ENCODE measurements around the gene ARHGAP32.
"Not testable (repeated sequence)": the region's sequence is repeated elsewhere in the genome, so short reads cannot be mapped to it uniquely, and the experiment has no call there.

The ARHGAP32 gene

GRCh38 chr11:129204150-129204838 is 12.2 kb upstream of the ARHGAP32 start:
- DNase-seq (ENCODE audit: low spot score), result no peak

- DNase-seq (ENCODE audit: low spot score), result no peak
These were observed 10.5 kb upstream of the ARHGAP32 start for GRCh38 chr11:129202646-129203045.

GRCh38 chr11:129195682-129196081 is 3.6 kb upstream of the ARHGAP32 start:
- no peak for DNase-seq (ENCODE audit: low spot score)

GRCh38 chr11:129191649-129192048 is 476 bp downstream of the ARHGAP32 start:
- DNase-seq (ENCODE audit: low spot score), result no peak

- DNase-seq (ENCODE audit: low spot score), result no peak
These were observed 2.0 kb downstream of the ARHGAP32 start for GRCh38 chr11:129190087-129190486.

GRCh38 chr11:129189646-129190045 is 2.5 kb downstream of the ARHGAP32 start:
- no peak for DNase-seq (ENCODE audit: low spot score)

- not testable (repeated sequence) for DNase-seq (ENCODE audit: low spot score)
These were observed 7.0 kb downstream of the ARHGAP32 start for GRCh38 chr11:129185082-129185481.

GRCh38 chr11:129184581-129184980 is 7.5 kb downstream of the ARHGAP32 start:
- DNase-seq (ENCODE audit: low spot score), result no peak

GRCh38 chr11:129167315-129167714 is 24.8 kb downstream of the ARHGAP32 start:
- no peak for DNase-seq (ENCODE audit: low spot score)

GRCh38 chr11:129163714-129164164 is 28.4 kb downstream of the ARHGAP32 start:
- no peak for DNase-seq (ENCODE audit: low spot score)

GRCh38 chr11:129157080-129157479 is 35.0 kb downstream of the ARHGAP32 start:
- DNase-seq (ENCODE audit: low spot score), result not testable (repeated sequence)

- DNase-seq (ENCODE audit: low spot score), result no peak
These were observed 36.4 kb downstream of the ARHGAP32 start for GRCh38 chr11:129155745-129156144.

- no peak for DNase-seq (ENCODE audit: low spot score)
These were observed 43.6 kb downstream of the ARHGAP32 start for GRCh38 chr11:129148487-129148886.

GRCh38 chr11:129146191-129146590 is 45.9 kb downstream of the ARHGAP32 start:
- DNase-seq (ENCODE audit: low spot score), result no peak

GRCh38 chr11:129145276-129145675 is 46.8 kb downstream of the ARHGAP32 start:
- DNase-seq (ENCODE audit: low spot score), result no peak

GRCh38 chr11:129144256-129144655 is 47.9 kb downstream of the ARHGAP32 start:
- no peak for DNase-seq (ENCODE audit: low spot score)

- DNase-seq (ENCODE audit: low spot score), result no peak
These were observed 48.8 kb downstream of the ARHGAP32 start for GRCh38 chr11:129143335-129143734.

GRCh38 chr11:129141748-129142523 is 50.2 kb downstream of the ARHGAP32 start:
- no peak for DNase-seq (ENCODE audit: low spot score)

GRCh38 chr11:129131316-129131715 is 60.8 kb downstream of the ARHGAP32 start:
- no peak for DNase-seq (ENCODE audit: low spot score)

GRCh38 chr11:129128881-129129620 is 63.1 kb downstream of the ARHGAP32 start:
- DNase-seq (ENCODE audit: low spot score), result not testable (repeated sequence)

- no peak for DNase-seq (ENCODE audit: low spot score)
These were observed 73.1 kb downstream of the ARHGAP32 start for GRCh38 chr11:129119036-129119435.
